Erythroblast (primary cell): ENCODE results near the gene ACSBG1.

Experiments used
- GATA1 ChIP-seq: IDR thresholded peaks from 2 replicates; pipeline ENCODE4 v1.6.1; 2011; ENCODE audit warnings: low read depth, mild to moderate bottlenecking, control low read depth, low read length, moderate library complexity
- POLR2A ChIP-seq: IDR thresholded peaks from 2 replicates; pipeline ENCODE4 v1.6.1; 2011; ENCODE audit warnings: mild to moderate bottlenecking, low read length

DNA sequence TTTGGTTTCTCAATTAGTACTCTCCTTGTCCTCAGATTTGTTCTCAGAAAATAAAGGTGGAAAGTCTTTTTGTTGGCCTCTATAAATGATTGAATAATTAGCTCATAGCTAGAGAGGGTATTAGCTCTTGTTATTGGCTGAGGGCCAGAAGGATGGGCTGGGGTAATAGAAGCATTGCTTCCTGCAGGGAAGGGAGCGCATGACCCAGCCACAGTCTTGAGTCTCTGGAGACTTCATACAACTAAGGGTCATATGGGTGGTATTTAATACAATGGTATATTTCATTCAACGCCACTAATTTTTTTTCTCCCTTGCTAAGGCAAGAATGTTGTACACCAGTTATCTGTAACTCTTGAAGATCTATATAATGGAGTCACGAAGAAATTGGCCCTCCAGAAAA, 38.4 kb upstream of the ACSBG1 start:
- TF ChIP-seq POLR2A (no peak), GATA1 (no peak)
